ENCODE data around the gene MATN1.

The MATN1 gene

GRCh38 chr1:30684881-30685795 is 38.2 kb downstream of the MATN1 start:
- ATAC-seq (ENCODE audit: low read depth): peak; percentile 83
- DNase-seq (ENCODE audit: low spot score): peak; percentile 72
- TF ChIP-seq CTCF (IDR thresholded peaks at IDR 0.05; ENCODE audit: poor library complexity, severe bottlenecking): peak; percentile 14
- peaks cover 6% of the 10 kb centered on the region for H3K27me3 ChIP-seq (ENCODE audit: insufficient read depth, poor library complexity, severe bottlenecking)
- no peak overlapping the region for H3K27ac ChIP-seq (ENCODE audit: poor library complexity, severe bottlenecking)
- H3K36me3 ChIP-seq (ENCODE audit: low read depth): no peaks in the 10 kb centered on the region
- no peak overlapping the region for H3K4me3 ChIP-seq (ENCODE audit: severe bottlenecking)
- no peaks in the 10 kb centered on the region for H3K4me1 ChIP-seq (ENCODE audit: insufficient read depth, poor library complexity, severe bottlenecking)
- H3K9me3 ChIP-seq (ENCODE audit: severe bottlenecking): no peaks in the 10 kb centered on the region

- H3K27me3 ChIP-seq (ENCODE audit: insufficient read depth, poor library complexity, severe bottlenecking): peaks cover 6% of the 10 kb centered on the region
- ATAC-seq (ENCODE audit: low read depth) (no peak), DNase-seq (ENCODE audit: low spot score) (peak; percentile 31)
- no peaks in the 10 kb centered on the region for H3K36me3 ChIP-seq (ENCODE audit: low read depth)
- no peaks in the 10 kb centered on the region for H3K9me3 ChIP-seq (ENCODE audit: severe bottlenecking)
- no peaks in the 10 kb centered on the region for H3K4me1 ChIP-seq (ENCODE audit: insufficient read depth, poor library complexity, severe bottlenecking)
- no peak overlapping the region for H3K27ac ChIP-seq (ENCODE audit: poor library complexity, severe bottlenecking)
- no peak for TF ChIP-seq CTCF (IDR thresholded peaks at IDR 0.05; ENCODE audit: poor library complexity, severe bottlenecking)
- H3K4me3 ChIP-seq (ENCODE audit: severe bottlenecking): no peak overlapping the region
Observed at GRCh38 chr1:30684259-30684658, 39.1 kb downstream of the MATN1 start.

- TF ChIP-seq CTCF (IDR thresholded peaks at IDR 0.05; ENCODE audit: poor library complexity, severe bottlenecking): no peak
- Histone ChIP-seq H3K4me3 (ENCODE audit: severe bottlenecking) (no peak overlapping the region), H3K27me3 (ENCODE audit: insufficient read depth, poor library complexity, severe bottlenecking) (peaks cover 6% of the 10 kb centered on the region), H3K4me1 (ENCODE audit: insufficient read depth, poor library complexity, severe bottlenecking) (no peaks in the 10 kb centered on the region), H3K36me3 (ENCODE audit: low read depth) (no peaks in the 10 kb centered on the region), H3K27ac (ENCODE audit: poor library complexity, severe bottlenecking) (no peak overlapping the region), H3K9me3 (ENCODE audit: severe bottlenecking) (no peaks in the 10 kb centered on the region)
- ATAC-seq (ENCODE audit: low read depth) (no peak), DNase-seq (ENCODE audit: low spot score) (peak; percentile 11)
Observed at GRCh38 chr1:30683699-30684098, 39.7 kb downstream of the MATN1 start.

- H3K36me3 ChIP-seq (ENCODE audit: low read depth): no peaks in the 10 kb centered on the region
- no peak overlapping the region for H3K27ac ChIP-seq (ENCODE audit: poor library complexity, severe bottlenecking)
- no peaks in the 10 kb centered on the region for H3K9me3 ChIP-seq (ENCODE audit: severe bottlenecking)
- DNase-seq (ENCODE audit: low spot score): peak; percentile 11
- ATAC-seq (ENCODE audit: low read depth): no peak
- H3K27me3 ChIP-seq (ENCODE audit: insufficient read depth, poor library complexity, severe bottlenecking): peaks cover 6% of the 10 kb centered on the region
- H3K4me1 ChIP-seq (ENCODE audit: insufficient read depth, poor library complexity, severe bottlenecking): peaks cover under 1% of the 10 kb centered on the region
- no peak for TF ChIP-seq CTCF (IDR thresholded peaks at IDR 0.05; ENCODE audit: poor library complexity, severe bottlenecking)
- no peak overlapping the region for H3K4me3 ChIP-seq (ENCODE audit: severe bottlenecking)
Observed at GRCh38 chr1:30682396-30683275, 40.7 kb downstream of the MATN1 start.

Data from RWPE2 (cell line).